Suprapubic skin (tissue), 3 donors: ENCODE results near the gene CFL1.

Experiments used
- EP300 ChIP-seq: sonication (generic); formaldehyde crosslinking; IDR thresholded peaks from one replicate; pipeline ENCODE4 v1.6.1; 2017; ENCODE audit warnings: antibody characterized with exemption
- POLR2A ChIP-seq, 2 donors: fragments of 450-650 bp; IDR thresholded peaks; one replicate each; pipeline ENCODE4 v1.6.1; 2017; ENCODE audit warnings: antibody characterized with exemption in 2 of 2, mild to moderate bottlenecking in 2 of 2, moderate library complexity in 2 of 2
- TF ChIP-seq, protein P1 (sequence below), 2 donors: fragments of 200-600 bp in 1 of 2; fragments of 450-650 bp in 1 of 2; sonication (generic) in 1 of 2; IDR thresholded peaks; one replicate each; pipeline ENCODE4 v1.5.1; 2016 to 2019; ENCODE audit warnings: antibody characterized with exemption in 2 of 2, mild to moderate bottlenecking in 1 of 2, moderate library complexity in 1 of 2

DNA sequence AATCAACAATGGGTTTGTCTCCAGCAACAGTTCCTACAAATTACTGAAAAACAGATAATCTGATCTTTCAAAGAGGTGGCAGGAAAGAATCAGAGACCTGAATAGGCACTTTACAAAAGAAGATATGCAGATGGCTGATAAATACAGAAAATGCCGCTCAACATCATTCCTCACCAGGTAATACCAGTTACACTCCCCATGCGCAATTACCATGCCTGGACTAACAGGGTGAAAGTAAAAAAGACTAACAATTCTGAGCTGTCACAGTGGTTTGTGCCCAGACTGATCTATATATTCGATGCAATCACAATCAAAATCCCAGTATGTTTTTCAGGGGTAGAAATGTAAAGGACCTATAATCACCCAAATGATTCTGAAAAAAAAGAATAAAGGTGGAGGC lies 14.2 kb downstream of the CFL1 start:
- TF ChIP-seq, protein P1, sequence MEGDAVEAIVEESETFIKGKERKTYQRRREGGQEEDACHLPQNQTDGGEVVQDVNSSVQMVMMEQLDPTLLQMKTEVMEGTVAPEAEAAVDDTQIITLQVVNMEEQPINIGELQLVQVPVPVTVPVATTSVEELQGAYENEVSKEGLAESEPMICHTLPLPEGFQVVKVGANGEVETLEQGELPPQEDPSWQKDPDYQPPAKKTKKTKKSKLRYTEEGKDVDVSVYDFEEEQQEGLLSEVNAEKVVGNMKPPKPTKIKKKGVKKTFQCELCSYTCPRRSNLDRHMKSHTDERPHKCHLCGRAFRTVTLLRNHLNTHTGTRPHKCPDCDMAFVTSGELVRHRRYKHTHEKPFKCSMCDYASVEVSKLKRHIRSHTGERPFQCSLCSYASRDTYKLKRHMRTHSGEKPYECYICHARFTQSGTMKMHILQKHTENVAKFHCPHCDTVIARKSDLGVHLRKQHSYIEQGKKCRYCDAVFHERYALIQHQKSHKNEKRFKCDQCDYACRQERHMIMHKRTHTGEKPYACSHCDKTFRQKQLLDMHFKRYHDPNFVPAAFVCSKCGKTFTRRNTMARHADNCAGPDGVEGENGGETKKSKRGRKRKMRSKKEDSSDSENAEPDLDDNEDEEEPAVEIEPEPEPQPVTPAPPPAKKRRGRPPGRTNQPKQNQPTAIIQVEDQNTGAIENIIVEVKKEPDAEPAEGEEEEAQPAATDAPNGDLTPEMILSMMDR (IDR thresholded peaks at IDR 0.05): no peak
- no peak for TF ChIP-seq EP300
- TF ChIP-seq POLR2A (IDR thresholded peaks at IDR 0.05): no peak
